GM19240 (cell line): ENCODE data around the gene AP4S1.
"Not testable (repeated sequence)": the region's sequence is repeated elsewhere in the genome, so short reads cannot be mapped to it uniquely, and the experiment has no call there.

Source experiments
- DNase-seq: peaks from one replicate; pipeline ENCODE4 v3.0.0; 2011; ENCODE audit warnings: low spot score; ENCODE audit not compliant: insufficient read length

AP4S1 gene

GRCh38 chr14:31042893-31043292, 17.4 kb downstream of the AP4S1 start:
- not testable (repeated sequence) for DNase-seq

GRCh38 chr14:31043379-31043778, 17.9 kb downstream of the AP4S1 start:
- no peak for DNase-seq

DNA sequence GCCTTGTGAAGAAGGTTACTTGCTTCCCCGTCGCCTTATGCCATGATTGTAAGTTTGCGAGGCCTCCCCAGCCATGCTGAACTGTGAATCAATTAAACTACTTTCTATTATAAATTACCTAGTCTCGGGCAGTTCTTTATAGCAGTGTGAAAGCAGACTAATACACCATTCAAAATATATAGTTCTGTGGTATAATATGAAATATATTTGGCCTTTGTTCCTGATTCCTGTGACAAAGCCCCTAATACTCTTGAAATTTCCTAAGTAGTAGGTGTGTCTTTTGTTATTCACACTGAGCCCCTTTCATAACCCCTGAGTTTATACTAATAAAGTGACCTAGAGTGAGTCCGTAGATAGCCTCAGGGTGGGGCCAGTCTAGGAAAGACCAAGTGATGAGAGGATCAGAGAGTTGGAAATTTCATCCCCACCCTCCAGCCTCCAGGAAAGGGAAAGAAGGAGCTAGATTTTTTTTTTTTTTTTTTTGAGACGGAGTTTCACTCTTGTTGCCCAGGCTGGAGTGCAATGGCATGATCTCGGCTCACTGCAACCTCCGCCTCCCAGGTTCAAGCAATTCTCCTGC, 20.1 kb downstream of the AP4S1 start:
- DNase-seq: no peak

DNA sequence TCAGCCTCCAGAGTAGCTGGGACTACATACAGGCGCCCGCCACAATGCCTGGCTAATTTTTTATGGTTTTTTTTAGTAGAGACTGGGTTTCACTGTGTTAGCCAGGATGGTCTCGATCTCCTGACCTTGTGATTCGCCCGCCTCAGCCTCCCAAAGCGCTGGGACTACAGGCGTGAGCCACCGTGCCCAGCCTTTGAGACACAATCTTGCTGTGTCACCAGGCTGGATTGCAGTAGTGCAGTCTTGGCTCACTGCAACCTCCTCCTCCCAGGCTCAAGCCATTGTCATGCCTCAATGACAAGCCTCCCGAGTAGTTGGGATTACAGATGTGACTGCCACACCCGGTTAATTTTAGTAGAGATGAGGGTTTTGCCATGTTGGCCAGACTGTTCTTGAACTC, 22.1 kb downstream of the AP4S1 start:
- DNase-seq: no peak

DNA sequence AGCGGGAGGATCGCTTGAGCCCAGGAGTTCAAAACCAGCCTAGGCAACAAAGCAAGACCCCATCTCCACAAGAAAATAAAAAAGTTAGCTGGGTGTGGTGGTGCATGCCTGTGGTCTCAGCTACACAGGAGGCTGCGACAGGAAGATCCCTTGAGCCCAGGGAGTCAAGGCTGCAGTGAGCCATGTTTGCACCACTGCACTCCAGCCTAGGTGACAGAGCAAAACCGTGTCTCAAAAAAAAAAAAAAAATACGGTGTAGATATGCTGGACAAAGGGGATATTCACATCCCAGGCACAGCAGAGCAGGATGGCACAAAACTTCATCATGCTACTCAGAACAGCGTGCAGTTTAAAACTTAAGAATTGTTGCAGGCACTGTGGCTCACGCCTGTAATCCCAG, 25.6 kb downstream of the AP4S1 start:
- DNase-seq: no peak

- DNase-seq: no peak
Observed at GRCh38 chr14:31051511-31051910, 26.1 kb downstream of the AP4S1 start.

GRCh38 chr14:31052905-31053586, 27.6 kb downstream of the AP4S1 start:
- not testable (repeated sequence) for DNase-seq

GRCh38 chr14:31057035-31057434, 31.6 kb downstream of the AP4S1 start:
- DNase-seq: no peak

GRCh38 chr14:31057701-31058364, 32.4 kb downstream of the AP4S1 start:
- no peak for DNase-seq

- no peak for DNase-seq
Observed at GRCh38 chr14:31059152-31059924, 33.9 kb downstream of the AP4S1 start.

- no peak for DNase-seq
Observed at GRCh38 chr14:31060253-31060875, 34.9 kb downstream of the AP4S1 start.

- DNase-seq: not testable (repeated sequence)
Observed at GRCh38 chr14:31062908-31063307, 37.5 kb downstream of the AP4S1 start.

GRCh38 chr14:31068235-31068634, 42.8 kb downstream of the AP4S1 start:
- no peak for DNase-seq

DNA sequence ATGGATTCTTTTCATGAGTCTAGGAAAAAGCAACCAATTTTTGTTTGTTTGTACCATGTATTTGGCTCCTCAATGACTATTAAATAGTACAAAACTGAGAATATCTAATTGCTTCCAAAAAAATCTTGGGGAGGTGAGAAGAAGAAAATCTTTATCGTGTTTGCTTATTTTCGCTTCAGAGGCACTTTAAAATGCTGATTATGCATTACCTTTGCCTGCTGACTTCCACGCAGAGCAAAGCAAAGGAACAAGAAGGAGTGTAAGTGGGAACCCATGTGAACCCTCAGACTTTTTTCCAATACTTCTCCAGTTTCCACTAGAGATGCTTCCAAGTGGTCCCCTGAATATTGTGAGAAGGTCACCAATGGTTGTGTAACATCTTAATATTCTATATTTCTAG, 43.9 kb downstream of the AP4S1 start:
- no peak for DNase-seq

DNA sequence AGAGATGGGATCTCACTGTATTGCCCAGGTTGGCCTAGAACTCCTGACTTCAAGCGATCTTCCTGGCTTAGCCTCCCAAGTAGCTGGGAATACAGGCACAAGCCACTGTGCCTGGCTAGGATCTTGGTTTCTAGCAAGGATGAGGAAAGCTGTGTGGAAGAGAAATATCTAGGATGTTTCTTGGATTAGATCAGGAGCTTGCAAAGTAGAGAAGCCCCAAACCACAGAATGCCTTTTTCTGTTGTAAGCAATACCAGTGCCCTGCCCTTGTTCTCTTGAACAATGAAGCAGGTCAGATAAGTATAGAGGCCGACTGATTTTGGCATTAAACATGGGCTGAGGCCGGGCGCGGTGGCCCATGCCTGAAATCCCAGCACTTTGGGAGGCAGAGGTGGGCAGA, 45.0 kb downstream of the AP4S1 start:
- DNase-seq: no peak

- no peak for DNase-seq
Observed at GRCh38 chr14:31071151-31071550, 45.7 kb downstream of the AP4S1 start.

- no peak for DNase-seq
Observed at GRCh38 chr14:31075144-31075543, 49.7 kb downstream of the AP4S1 start.

DNA sequence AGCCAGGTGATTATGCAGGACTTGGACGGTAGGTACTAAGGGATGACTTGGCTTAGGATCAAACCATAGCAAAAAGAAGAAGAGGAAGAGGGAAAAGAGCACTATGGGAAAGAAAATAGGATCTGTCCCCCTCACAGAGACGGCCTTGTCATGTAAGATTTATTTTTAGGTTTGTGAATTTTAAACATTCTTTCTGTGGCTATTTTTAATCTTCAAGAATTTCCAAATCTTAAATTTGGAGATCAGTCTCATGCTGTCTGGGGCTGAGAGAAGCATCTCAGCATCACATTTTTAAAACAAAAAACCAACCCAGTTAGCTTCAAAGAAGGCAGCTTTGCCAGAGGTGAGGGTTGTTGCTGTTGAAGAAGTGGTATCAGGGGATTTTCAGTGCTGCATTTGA, 53.3 kb downstream of the AP4S1 start:
- DNase-seq: no peak

GRCh38 chr14:31080056-31080455, 54.6 kb downstream of the AP4S1 start:
- no peak for DNase-seq

DNA sequence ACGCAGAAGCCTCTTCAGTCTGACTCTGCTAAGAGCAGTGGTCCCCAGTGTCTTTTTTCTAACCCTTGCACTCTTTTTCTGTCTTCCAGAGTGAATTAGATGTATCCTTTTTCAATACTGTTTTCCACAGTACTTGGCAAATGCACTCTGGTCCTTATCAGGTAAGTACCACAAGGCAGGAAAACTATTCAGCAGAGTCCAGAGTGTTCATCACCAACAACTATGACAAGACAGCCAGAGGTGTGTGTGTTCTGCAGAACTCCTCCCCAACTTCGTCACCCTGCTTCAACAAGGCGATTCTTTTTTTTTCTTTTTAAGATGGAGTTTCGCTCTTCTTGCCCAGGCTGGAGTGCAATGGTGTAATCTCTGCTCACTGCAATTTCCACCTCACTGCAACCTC, 55.0 kb downstream of the AP4S1 start:
- no peak for DNase-seq

GRCh38 chr14:31083781-31084180, 58.3 kb downstream of the AP4S1 start:
- DNase-seq: no peak

- no peak for DNase-seq
Observed at GRCh38 chr14:31084385-31084784, 58.9 kb downstream of the AP4S1 start.
